IPS DF 6.9 (cell line): ENCODE results near the gene AHRR.
"Not testable (repeated sequence)": the region's sequence is repeated elsewhere in the genome, so short reads cannot be mapped to it uniquely, and the experiment has no call there.

Experiments
- DNase-seq: peaks from one replicate; pipeline ENCODE4 v3.0.0-alpha.2; 2013; ENCODE audit warnings: low read depth, low spot score
- H3K27ac ChIP-seq: one replicate; pipeline ENCODE4 v1.5.1; 2013; ENCODE audit warnings: low read length, control low read depth
- H3K27me3 ChIP-seq: 2 replicates; pipeline ENCODE4 v1.6.1; 2013; ENCODE audit warnings: mild to moderate bottlenecking, low read length; ENCODE audit not compliant: control insufficient read depth, insufficient read depth
- H3K36me3 ChIP-seq: 2 replicates; pipeline ENCODE4 v1.6.1; 2013; ENCODE audit warnings: low read length; ENCODE audit not compliant: control insufficient read depth, insufficient read depth
- H3K4me1 ChIP-seq: 2 replicates; pipeline ENCODE4 v1.6.1; 2013; ENCODE audit warnings: low read length; ENCODE audit not compliant: control insufficient read depth, insufficient read depth
- H3K4me3 ChIP-seq: 2 replicates; pipeline ENCODE4 v1.5.1; 2013; ENCODE audit warnings: mild to moderate bottlenecking, low read length
- H3K9me3 ChIP-seq: 2 replicates; pipeline ENCODE4 v1.6.1; 2013; ENCODE audit warnings: low read length, inconsistent platforms; ENCODE audit not compliant: control insufficient read depth, insufficient read depth
- WGBS: extraction: QIAGEN DNeasy Blood & Tissue Kit; methylation state at CpG from one replicate; pipeline ENCODE4 v1.1.7; 2013; ENCODE audit warnings: mixed read lengths, missing lambda C conversion rate; ENCODE audit not compliant: insufficient read length, insufficient coverage; 5-methylcytosine and 5-hydroxymethylcytosine counted together

Gene AHRR

DNA sequence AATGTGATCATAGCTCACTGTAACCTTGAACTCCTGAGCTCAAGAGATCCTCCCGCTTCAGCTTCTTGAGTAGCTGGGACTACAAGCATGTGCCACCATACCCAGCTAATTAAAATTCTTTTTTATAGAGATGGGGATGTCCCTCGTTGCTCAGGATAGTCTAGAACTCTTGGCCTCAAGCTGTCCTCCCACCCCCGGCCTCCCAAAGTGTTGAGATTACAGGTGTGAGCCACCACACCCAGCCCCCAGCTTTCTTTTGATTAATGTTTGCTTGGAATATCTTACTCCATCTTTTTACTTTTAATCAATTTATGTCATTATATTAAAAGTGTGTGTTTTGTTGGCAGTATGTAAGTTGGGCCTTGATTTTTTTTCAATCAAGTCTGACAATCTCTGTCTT, 62.1 kb downstream of the AHRR start:
- H3K36me3 ChIP-seq: no peaks in the 10 kb centered on the region
- H3K27ac ChIP-seq: no peak overlapping the region
- H3K4me1 ChIP-seq: no peaks in the 10 kb centered on the region
- H3K9me3 ChIP-seq: no peaks in the 10 kb centered on the region
- no peak overlapping the region for H3K4me3 ChIP-seq
- no peak for DNase-seq
- H3K27me3 ChIP-seq: no peaks in the 10 kb centered on the region
- WGBS: no CpG with 5 or more reads among the region's 3 CpGs

DNA sequence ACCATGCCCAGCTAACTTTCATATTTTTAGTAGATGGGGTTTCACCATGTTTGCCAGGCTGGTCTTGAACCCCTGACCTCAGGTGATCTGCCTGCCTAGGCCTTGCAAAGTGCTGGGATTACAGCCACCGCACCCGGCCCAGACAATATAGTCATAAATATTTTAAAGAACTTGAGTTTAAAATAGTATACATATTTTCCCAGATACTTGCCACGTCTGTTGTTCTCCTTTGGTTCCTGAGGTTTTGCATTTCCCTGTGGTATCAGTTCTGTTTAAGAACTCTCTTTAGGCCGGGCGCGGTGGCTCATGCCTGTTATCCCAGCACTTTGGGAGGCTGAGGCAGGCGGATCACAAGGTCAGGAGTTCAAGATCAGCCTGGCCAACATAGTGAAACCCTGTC, 63.1 kb downstream of the AHRR start:
- H3K36me3 ChIP-seq, H3K4me1 ChIP-seq, H3K4me3 ChIP-seq, H3K27me3 ChIP-seq, H3K9me3 ChIP-seq, DNase-seq, H3K27ac ChIP-seq: not testable (repeated sequence)
- no CpG with 5 or more reads among the region's 7 CpGs for WGBS

DNA sequence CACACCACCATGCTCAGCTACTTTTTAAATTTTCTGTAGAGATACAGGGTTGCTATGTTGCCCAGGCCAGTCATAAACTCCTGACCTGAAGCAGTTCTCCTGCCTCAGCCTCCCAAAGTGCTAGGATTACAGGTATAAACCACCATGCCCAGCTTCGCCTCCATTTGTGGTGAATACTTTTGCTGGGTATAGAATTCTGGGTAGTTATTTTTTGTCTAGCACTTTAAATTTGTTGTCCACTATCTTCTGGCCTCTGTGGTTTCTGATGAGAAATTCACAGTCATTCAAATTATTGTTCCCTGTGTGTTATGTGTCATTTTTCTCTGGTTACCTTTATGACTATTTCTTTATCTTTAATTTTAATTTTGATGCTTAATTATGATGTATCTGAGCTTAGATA, 63.8 kb downstream of the AHRR start:
- Histone ChIP-seq H3K27ac (no peak overlapping the region), H3K4me3 (no peak overlapping the region), H3K27me3 (no peaks in the 10 kb centered on the region), H3K4me1 (no peaks in the 10 kb centered on the region), H3K9me3 (no peaks in the 10 kb centered on the region), H3K36me3 (no peaks in the 10 kb centered on the region)
- no peak for DNase-seq
- WGBS: no CpG with 5 or more reads among the region's 1 CpG

DNA sequence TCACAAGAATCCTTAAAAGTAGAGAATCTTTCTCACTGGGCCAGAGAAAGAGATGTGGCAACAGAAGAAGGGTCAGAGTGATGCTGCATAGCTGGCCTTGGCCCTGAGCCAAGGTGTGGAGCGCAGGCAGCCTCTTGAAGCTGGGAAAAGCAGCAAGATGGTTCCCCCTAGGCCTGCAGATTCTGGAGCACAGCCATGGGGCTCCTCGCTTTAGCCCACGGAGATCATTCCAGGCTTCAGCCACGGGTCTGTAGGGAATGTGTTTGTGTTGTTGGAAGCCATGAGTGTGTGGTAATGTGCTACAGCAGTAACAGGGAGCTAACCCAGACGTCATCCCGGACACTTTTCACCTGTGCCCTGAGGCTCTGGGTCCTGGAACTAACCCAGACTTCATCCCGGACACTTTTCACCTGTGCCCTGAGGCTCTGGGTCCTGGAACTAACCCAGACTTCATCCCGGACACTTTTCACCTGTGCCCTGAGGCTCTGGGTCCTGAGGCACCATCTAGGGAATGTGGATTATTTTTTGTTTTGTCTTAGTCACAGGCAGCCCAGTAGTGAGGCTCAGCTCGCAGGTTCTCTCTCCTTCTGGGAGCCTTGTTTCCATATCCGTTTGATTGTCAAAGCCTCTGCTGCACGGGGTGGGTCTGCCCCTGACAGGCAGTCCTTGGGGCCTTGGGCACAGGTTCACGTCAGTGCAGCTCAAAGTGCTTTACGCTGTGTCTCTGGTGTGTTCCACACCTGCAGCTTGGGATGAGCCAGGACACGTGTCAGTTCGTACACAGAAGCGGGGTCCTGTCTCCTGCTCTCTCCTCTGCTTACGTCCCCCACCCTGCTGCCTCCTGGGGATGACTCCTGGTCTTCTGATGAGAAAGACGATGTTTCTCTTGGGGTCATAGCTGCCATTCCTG, 65.2 kb downstream of the AHRR start:
- no CpG with 5 or more reads among the region's 18 CpGs for WGBS
- Histone ChIP-seq H3K36me3 (no peaks in the 10 kb centered on the region), H3K27me3 (no peaks in the 10 kb centered on the region), H3K27ac (no peak overlapping the region), H3K4me1 (no peaks in the 10 kb centered on the region), H3K4me3 (no peak overlapping the region), H3K9me3 (no peaks in the 10 kb centered on the region)
- DNase-seq: no peak

DNA sequence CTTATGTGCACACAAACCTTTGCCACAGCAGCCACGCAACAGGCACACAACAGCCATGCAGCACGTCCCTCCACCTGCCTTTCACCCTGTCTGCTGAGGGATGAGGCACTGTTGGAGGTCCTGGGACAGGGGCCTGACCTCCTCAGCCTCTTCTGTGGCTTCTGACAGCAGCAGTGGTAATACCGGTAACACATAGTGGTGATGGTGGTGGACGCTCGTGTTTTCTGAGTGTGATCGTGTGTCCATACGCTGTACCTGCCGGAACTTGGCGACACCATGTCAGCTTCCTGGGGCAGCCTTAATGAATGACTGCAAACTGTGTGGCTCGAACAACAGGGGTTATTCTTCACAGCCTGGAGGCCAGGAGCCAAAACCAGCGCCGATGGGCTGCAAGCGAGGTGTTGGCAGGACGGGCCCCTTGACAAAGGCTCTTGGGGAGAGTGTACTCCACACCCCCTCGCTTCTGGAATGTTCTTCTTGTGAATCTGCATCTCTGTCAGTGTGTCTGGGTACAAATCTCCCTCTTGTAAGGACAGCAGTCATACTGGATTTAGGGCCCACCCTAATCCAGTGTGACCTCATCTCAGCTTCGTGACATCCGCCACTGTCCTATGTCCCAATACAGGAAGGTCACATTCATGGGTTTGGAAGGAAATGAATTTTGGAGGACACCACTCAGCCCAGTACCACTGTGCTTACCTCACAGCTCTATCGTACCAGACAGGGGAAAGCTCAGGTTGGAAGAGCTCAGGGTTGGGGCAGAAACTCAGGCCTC, 66.2 kb downstream of the AHRR start:
- no peaks in the 10 kb centered on the region for H3K9me3 ChIP-seq
- no peaks in the 10 kb centered on the region for H3K36me3 ChIP-seq
- no peak for DNase-seq
- no peaks in the 10 kb centered on the region for H3K4me1 ChIP-seq
- no peak overlapping the region for H3K4me3 ChIP-seq
- no peak overlapping the region for H3K27ac ChIP-seq
- WGBS: no CpG with 5 or more reads among the region's 18 CpGs
- H3K27me3 ChIP-seq: no peaks in the 10 kb centered on the region

DNA sequence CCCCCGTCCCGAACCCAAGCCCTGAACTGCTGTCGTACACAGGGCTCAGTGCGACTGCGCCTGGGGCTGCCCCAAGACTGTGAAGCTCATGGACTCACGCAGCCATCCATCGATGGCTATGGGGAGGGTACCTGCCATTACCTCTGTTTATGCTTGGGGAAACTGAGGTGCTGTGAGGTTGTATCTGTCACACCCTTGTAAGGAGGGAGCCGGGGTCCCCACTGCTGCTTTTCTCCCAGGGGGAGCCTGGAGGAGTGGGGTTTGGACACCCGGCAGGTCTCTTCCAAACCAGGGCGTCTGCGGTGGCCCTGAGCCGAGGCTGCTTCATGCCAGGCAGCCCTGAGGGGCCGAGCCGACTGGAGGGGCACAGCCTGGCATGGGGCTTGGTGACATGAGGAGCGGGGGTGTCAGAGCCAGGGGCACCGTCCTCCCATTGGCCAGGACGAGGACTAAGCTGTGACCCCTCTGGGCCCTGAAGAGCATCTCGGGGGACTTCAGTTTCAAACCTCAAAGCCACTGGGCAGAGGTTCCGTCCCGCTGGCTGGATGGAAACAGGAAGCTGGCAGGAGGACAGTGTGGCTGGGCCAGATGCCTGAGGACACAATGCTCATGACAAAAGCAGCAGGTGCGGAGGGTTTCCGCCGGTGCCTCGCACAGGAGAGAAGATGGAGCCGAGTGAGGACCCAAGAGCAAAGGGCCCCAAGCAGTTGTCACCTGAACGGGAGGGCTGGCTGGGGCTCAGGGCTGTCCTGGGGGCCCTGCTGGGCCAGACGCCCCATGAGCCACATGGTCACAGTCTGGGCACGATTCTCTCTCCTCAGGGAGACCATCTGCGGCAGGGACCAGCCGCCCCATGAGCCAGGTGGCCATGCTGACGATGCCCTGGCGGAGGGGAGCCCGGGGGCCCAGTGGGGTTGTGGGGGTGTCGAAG, 67.0 kb downstream of the AHRR start:
- no peak for DNase-seq
- H3K36me3 ChIP-seq: no peaks in the 10 kb centered on the region
- no peaks in the 10 kb centered on the region for H3K27me3 ChIP-seq
- no peaks in the 10 kb centered on the region for H3K4me1 ChIP-seq
- no CpG with 5 or more reads among the region's 34 CpGs for WGBS
- no peak overlapping the region for H3K4me3 ChIP-seq
- H3K9me3 ChIP-seq: no peaks in the 10 kb centered on the region
- no peak overlapping the region for H3K27ac ChIP-seq

DNA sequence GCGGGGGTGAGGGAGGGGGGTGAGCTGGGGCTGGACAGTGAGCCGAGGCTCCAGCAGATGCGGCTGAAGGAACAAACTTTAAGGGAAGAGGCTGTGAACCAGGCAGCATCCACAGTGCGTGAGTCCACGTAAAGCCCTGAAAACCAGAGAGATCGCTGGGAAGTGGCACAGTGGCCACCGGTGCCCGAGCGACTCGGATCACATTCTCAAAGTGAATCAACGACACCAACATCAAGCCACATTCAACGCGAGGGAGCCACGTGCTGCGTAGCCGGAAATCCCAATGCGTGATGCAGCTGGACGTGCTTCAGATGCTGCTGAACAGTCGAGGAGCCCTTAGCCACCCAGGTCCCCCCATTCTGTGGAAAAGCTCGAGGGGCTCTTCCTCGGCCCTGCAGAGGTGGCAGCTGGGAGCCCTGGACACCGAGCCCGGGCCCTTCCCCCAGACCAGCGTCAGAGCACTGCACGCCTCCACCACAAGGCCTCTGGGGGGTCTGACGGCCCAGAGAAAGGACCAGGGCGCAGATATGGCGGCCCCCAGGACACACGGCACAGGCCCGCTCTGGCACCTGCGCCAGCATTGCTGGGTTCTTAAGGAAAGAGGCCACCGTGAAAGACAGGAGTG, 67.8 kb downstream of the AHRR start:
- WGBS: no CpG with 5 or more reads among the region's 32 CpGs
- H3K4me3 ChIP-seq: no peak overlapping the region
- H3K27ac ChIP-seq: no peak overlapping the region
- no peaks in the 10 kb centered on the region for H3K36me3 ChIP-seq
- H3K4me1 ChIP-seq: no peaks in the 10 kb centered on the region
- H3K27me3 ChIP-seq: no peaks in the 10 kb centered on the region
- DNase-seq: no peak
- no peaks in the 10 kb centered on the region for H3K9me3 ChIP-seq

DNA sequence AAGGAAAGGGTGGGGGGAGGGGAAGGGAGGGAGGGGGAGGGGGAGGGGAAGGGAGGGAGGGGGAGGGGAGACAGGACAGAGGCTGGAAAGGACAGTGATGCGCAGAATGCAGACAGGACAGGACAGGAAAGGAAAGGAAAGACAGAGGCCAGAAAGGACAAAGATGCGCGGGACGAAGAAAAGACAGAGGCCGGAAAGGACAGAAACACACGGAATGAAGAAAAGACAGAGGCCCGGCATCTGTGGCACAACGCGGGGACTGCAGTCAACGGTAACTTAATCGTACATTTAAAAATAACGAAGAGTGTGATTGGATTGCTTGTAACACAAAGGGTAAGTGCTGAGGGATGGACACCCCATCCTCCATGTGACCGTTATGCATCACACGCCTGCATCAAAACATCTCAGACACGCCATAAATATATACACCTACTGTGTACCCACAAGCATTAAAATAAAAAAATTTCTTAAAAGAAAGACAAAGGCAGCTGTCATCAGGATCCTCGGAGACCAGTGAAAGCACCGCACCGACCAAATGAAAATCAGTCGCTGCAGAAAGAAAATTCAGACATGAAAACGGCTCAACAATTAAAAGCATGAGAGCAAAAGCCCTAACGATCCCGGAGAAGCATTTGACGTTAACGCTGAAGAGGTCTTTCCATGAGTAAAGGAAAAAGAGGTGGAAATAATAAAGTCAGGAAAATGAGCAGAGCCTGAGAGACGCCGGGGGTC, 68.5 kb downstream of the AHRR start:
- no peaks in the 10 kb centered on the region for H3K36me3 ChIP-seq
- H3K4me1 ChIP-seq: no peaks in the 10 kb centered on the region
- no peak overlapping the region for H3K27ac ChIP-seq
- no peak for DNase-seq
- H3K27me3 ChIP-seq: no peaks in the 10 kb centered on the region
- H3K4me3 ChIP-seq: no peak overlapping the region
- no CpG with 5 or more reads among the region's 26 CpGs for WGBS
- H3K9me3 ChIP-seq: no peaks in the 10 kb centered on the region

DNA sequence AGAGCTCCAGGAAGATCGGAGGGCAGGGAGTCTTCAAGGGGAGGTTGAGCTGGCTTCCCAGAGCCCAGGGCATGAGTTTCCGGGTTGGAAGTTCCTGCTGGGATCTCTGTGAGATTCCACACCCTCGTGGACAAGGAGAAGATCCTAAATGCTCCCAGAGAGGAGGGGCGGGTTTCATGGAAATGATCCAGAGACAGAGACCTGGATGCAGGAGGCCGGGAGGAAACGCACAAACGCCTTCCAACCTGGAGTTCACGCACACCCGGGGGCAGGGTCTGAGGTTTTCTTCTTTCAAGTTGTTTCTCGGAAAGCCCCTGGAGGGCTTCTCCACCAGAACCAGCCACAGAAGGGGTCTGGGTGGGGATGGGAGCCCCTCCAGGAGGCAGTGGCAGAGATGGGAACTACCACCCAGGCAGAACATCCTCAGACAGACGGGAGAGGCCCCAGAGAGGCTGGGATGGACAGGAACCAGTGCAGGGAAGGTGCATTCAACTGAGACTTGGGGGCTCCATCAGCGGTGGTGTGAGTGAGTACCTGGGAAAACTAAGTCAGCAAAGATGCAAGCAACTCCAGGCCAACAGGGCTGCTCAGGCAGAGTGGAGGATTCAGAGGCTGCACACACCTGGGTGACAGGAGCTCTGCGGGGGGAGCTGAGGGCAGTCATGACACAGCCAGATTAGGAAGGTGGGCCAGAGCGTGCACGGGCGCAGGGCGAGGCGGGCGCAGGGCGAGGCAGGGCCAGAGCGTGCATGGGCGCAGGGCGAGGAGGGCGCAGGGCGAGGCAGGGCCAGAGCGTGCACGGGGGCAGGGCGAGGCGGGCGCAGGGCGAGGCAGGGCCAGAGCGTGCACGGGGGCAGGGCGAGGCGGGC, 69.3 kb downstream of the AHRR start:
- Histone ChIP-seq H3K9me3 (no peaks in the 10 kb centered on the region), H3K36me3 (no peaks in the 10 kb centered on the region), H3K27me3 (no peaks in the 10 kb centered on the region), H3K4me1 (no peaks in the 10 kb centered on the region), H3K4me3 (no peak overlapping the region), H3K27ac (no peak overlapping the region)
- no peak for DNase-seq
- WGBS: no CpG with 5 or more reads among the region's 35 CpGs
